ENCODE results near the gene GPR62. TPM values are rescaled to one million over a fixed set of nuclear protein-coding genes. Genes with fewer than 3 reads are reported as not detected.

GPR62 gene
- polyA plus RNA-seq, 1 of the 3 experiments (the other 2 are of a cell fraction): 0.02 TPM

- H3K9ac ChIP-seq: peak within 1 kb of the TSS; percentile 97
- WGBS (ENCODE audit: low lambda C conversion rate): 1% methylated on average over 25 of the region's 40 CpGs
- peak within 1 kb of the TSS; percentile 83 to 88 for H3K27ac ChIP-seq (ENCODE audit: low read depth in 2 of 2, low read length in 1 of 2)
- H3K4me1 ChIP-seq (ENCODE audit: control insufficient read depth in 1 of 2, insufficient read depth in 2 of 2, low read depth in 1 of 2, low read length in 1 of 2): peaks cover 9 to 24% of the 10 kb centered on the region in 2 experiments; a peak in 3 of 4 replicates
- no peaks in the 10 kb centered on the region for H3K9me2 ChIP-seq
- no peaks in the 10 kb centered on the region for H3K9me3 ChIP-seq
- H3F3A ChIP-seq (replicated peaks; ENCODE audit: insufficient read depth): peaks cover 29% of the 10 kb centered on the region
- peak within 1 kb of the TSS; percentile 87 for H2AFZ ChIP-seq (ENCODE audit: low read depth)
- ChIA-PET POLR2A (interaction anchor here (0.5 to 4.8 kb wide), 35 partner anchors 9 to 292 kb away, joined by 3 to 42 read pairs (median 4); partner anchors contain the start of genes ABHD14A, ABHD14B, ACY1 and DUSP7), CTCF (interaction anchor here (0.9 to 3.9 kb wide), 14 partner anchors 9 to 316 kb away, joined by 3 to 23 read pairs (median 6); partner anchors contain the start of genes ABHD14A, ABHD14B, ACY1 and GPR62)
- peak within 1 kb of the TSS; percentile 95 for H3K4me2 ChIP-seq
- H3K27me3 ChIP-seq (ENCODE audit: insufficient read depth): no peaks in the 10 kb centered on the region
- H3K36me3 ChIP-seq (replicated peaks in 1 of 2; ENCODE audit: control insufficient read depth in 1 of 2, insufficient read depth in 2 of 2, low read length in 1 of 2): peaks cover 23 to 25% of the 10 kb centered on the region in 2 experiments
- 0 out of 2 replicates have a peak, but pooled peaks cover 15% of the 10 kb centered on the region for H4K20me1 ChIP-seq (ENCODE audit: insufficient read depth)
- peaks cover 46% of the 10 kb centered on the region for H3K79me2 ChIP-seq (ENCODE audit: insufficient read depth)
- peak within 1 kb of the TSS; percentile 83 to 88 for H3K4me3 ChIP-seq (ENCODE audit: low read depth in 2 of 2, low read length in 1 of 2)
- peak; percentile 92 for DNase-seq
- no peak for TF ChIP-seq NFIC (IDR thresholded peaks at IDR 0.05; ENCODE audit: borderline replicate concordance)
- no peak; the same call in 1 of the 2 replicates for TF ChIP-seq MEF2A (IDR thresholded peaks at IDR 0.05; ENCODE audit: borderline replicate concordance, low read depth)
- peak; percentile 97 for TF ChIP-seq POLR2AphosphoS5 (IDR thresholded peaks at IDR 0.05; ENCODE audit: low read depth, low read length)
- no peak for TF ChIP-seq FOSL2 (IDR thresholded peaks at IDR 0.05; ENCODE audit: borderline replicate concordance, low read depth)
- TF ChIP-seq ELF1 (IDR thresholded peaks at IDR 0.05): peak; percentile 98
- peak; percentile 56 for TF ChIP-seq TCF12 (IDR thresholded peaks at IDR 0.05)
- TF ChIP-seq RXRA (IDR thresholded peaks at IDR 0.05; ENCODE audit: borderline replicate concordance, low read depth): no peak
- TF ChIP-seq EZH2phosphoT487 (IDR thresholded peaks at IDR 0.05; ENCODE audit: borderline replicate concordance, low read depth): no peak
- peak; percentile 84 for TF ChIP-seq MXI1 (IDR thresholded peaks at IDR 0.05; ENCODE audit: low read depth, low read length)
- no peak for TF ChIP-seq NRF1 (IDR thresholded peaks at IDR 0.05; ENCODE audit: low read depth, low read length)
- TF ChIP-seq MAX (IDR thresholded peaks at IDR 0.05; ENCODE audit: low read depth): peak; percentile 98
- TF ChIP-seq CTCF (IDR thresholded peaks at IDR 0.05): 0 out of 2 replicates have a peak, but pooled peaks have one; percentile 19
- peak in 1 of 2 experiments; percentile 55; a peak in 1 of 4 replicates for TF ChIP-seq EP300 (IDR thresholded peaks at IDR 0.05; ENCODE audit: borderline replicate concordance in 1 of 2, low read depth in 1 of 2, low read length in 1 of 2)
- TF ChIP-seq REST (IDR thresholded peaks at IDR 0.05; ENCODE audit: low read depth, low read length): peak; percentile 77
- TF ChIP-seq JUND (IDR thresholded peaks at IDR 0.05): no peak
- TF ChIP-seq YY1 (IDR thresholded peaks at IDR 0.05; ENCODE audit: low read depth): peak; percentile 81
- no peak for TF ChIP-seq RFX5 (IDR thresholded peaks at IDR 0.05; ENCODE audit: low read length)
- TF ChIP-seq IRF3 (IDR thresholded peaks at IDR 0.05; ENCODE audit: low read depth, low read length): peak; percentile 42; the same call in 1 of the 2 replicates
- TF ChIP-seq TAF1 (IDR thresholded peaks at IDR 0.05; ENCODE audit: borderline replicate concordance, low read depth, low read length): peak; percentile 99
- peak; percentile 11; the same call in 1 of the 2 replicates for TF ChIP-seq RAD21 (IDR thresholded peaks at IDR 0.05; ENCODE audit: low read length)
- no peak for TF ChIP-seq FOXM1 (IDR thresholded peaks at IDR 0.05; ENCODE audit: low read depth)
- peak; percentile 94 for TF ChIP-seq CHD2 (IDR thresholded peaks at IDR 0.05; ENCODE audit: low read length, partially characterized antibody)
- TF ChIP-seq SIN3A (IDR thresholded peaks at IDR 0.05; ENCODE audit: borderline replicate concordance, low read depth, low read length): peak; percentile 83
- TF ChIP-seq PBX3 (IDR thresholded peaks at IDR 0.05): 0 out of 2 replicates have a peak, but pooled peaks have one; percentile 21
Measured at GRCh38 chr3:51995346-51996163, 40.4 kb downstream of the GPR62 start, which contains the start of gene RPL29. RPL29 (minus strand) TSS chr3:51995895; CDS start chr3:51995461, 434 bp downstream.
